Stimulated activated CD8-positive, alpha-beta memory T cell treated with anti-CD3 and anti-CD28 coated beads, Interleukin-15, amount 100 ng/mL, for 1 hour (primary cell): ENCODE measurements around the gene BICC1.

ENCODE experiments used
- DNase-seq: peaks from one replicate; pipeline ENCODE4 v3.0.0-alpha.2; 2020; ENCODE audit warnings: low read depth

The BICC1 gene

DNA sequence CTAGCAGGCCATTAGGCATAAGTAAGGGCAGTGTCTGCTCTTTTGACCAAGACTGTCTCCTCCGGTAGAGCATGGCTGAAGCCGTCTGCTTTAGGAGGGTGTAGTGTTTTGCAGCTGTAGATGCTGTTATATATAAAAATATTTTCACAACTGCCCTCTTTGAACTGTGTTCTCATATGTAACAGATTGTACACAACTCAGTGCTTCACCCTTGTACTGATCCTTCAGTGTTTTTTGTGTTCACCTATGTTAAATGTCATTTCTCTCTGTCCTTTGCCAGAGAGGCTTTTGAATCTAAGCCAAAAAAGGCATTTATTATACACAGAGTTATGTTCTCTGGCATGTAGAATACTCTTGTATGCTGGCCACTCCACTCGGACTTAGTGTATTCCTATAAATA is 135.5 kb downstream of the BICC1 start:
- no peak for DNase-seq

- no peak for DNase-seq
Measured at GRCh38 chr10:58651040-58651439, 138.4 kb downstream of the BICC1 start.

DNA sequence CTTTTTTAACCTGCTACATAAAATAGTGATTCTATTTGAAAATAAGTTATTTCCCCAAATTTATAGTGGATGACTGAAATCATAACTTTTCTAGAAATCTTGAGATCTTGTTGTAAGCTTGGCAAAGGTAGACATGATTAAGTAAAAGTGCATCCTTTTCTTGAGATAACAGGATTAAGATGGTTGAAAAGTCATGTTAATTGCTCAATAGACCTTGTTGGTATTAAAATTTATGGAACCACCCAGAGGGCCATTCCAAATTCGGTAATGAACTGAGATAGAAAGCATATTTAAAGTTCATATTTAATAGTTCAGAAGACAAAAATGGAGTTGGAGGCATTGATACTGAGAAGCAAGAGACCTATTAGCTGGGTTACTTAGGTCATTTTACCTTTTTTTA is 139.1 kb downstream of the BICC1 start:
- no peak for DNase-seq

GRCh38 chr10:58653139-58653538 is 140.5 kb downstream of the BICC1 start:
- DNase-seq = no peak

DNA sequence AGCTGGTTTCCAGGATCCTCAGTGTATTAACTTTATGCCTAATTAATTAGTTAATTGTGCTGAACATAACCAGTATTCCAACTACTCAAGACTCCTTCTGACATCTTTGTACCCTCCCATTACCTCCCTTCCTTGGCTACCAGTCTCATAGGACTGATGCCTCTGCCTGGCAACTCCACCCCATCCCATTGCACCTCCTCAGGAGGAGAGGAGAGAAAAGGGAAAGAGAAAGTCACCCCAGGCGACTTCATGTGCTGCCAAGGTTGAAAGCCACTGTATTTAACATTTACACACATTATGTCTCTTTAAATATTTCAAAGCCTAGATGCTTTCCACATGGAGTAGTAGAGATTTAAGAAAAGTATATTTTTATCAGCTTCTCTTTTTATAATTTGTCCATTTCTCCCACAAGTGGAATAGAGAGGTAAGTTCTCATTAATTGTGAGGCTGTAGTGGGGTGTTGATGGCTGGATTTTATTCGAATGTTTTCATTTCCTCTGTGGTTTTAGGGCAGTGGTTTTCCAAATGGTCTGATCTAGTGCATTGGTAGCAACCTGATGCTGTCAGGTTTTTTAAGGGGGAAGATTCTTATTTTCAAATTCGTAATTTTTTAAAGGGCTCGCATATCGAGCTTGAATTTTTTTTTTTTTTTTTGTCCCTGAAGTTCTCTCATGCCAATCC is 148.0 kb downstream of the BICC1 start:
- DNase-seq = no peak

GRCh38 chr10:58661336-58661735 is 148.7 kb downstream of the BICC1 start:
- no peak for DNase-seq

- no peak for DNase-seq
Measured at GRCh38 chr10:58661902-58662301, 149.2 kb downstream of the BICC1 start.

GRCh38 chr10:58662314-58662713 is 149.6 kb downstream of the BICC1 start:
- no peak for DNase-seq

- no peak for DNase-seq
Measured at GRCh38 chr10:58665361-58665760, 152.7 kb downstream of the BICC1 start.

DNA sequence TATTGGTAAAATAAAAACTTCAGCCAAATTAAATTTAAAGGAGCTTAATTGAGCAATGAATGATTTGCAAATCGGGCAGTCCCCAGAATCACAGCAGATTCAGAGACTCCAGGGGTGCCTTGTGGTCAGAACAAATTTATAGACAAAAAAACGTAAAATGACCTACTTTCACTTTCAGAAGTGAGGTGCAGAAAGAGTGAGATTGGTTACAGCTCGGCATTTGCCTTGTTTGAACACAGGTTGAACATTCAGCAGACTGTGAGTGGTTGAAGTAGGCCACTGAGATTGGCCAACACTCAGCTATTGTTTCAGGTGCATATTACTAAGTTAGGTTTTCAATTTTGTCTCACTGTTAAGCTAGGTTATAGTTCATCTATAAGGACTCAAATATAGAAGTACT is 153.4 kb downstream of the BICC1 start:
- no peak for DNase-seq

DNA sequence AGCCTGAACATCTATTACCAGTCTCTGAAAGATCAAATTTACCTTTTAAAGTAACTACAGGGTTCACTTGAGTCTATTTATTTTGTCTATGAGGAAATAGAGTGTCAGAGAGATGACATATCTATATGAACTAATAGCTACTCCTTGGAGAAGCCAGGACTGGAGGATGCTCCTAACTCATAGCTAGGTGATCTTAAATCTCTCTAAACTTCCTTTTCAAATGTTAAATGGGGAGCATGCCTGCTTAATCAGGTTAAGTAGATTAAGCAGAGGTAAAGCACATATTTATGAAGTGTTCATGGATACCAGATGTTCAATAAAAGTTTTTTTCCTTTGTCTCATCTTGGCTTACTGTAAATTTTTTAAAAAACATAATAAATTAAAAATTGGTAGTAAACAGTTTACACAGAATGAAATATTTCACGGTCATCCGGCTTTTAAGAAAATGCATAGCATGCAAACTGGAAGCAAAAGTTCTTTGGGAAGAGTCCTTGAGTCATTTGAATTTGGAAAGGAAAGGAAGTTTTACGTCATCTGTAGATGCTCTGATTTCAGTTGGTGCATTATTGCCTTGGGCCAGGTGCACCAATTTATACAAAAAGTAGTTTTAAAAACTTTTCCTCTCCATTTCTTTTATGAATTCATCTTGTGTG is 155.1 kb downstream of the BICC1 start:
- DNase-seq = no peak

GRCh38 chr10:58672845-58673244 is 160.2 kb downstream of the BICC1 start:
- DNase-seq = no peak

GRCh38 chr10:58674251-58674650 is 161.6 kb downstream of the BICC1 start:
- no peak for DNase-seq

DNA sequence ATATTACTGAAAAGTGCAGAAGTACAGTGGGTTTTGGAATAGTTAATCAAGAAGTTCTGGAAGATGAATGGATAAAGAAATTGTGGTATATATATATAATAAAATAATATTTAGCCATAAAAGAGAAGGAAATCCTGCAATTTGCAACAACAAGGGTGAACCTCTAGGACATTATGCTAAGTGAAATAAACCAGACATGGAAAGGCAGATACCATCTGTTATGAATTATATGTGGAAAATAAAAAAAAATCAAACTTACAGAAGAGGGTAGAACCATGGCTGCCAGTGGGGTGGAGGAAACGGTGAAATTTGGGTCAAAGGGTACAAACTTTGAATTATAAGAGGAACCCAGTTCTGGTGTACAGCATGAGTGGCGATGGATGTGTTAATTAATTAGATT is 162.6 kb downstream of the BICC1 start:
- no peak for DNase-seq

DNA sequence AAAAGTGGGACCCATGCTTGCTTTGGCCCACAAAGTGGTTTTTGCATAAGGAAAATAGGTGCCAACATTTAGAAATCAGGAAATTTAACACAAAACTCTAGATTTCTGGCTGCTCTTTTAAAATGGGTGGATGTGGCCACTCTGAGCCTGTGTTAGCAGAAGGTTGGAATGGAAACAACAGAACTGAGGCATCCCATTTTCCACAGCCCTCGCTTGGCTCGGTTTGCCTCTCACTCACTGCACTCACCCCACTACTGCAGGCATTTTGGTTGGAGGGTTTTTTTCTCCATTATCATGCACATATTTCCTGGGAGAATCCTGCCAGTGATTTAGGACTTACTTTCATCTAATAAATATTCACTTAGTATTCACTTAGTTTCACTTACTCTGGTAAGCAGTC is 178.9 kb downstream of the BICC1 start:
- no peak for DNase-seq

GRCh38 chr10:58693919-58694318 is 181.2 kb downstream of the BICC1 start:
- DNase-seq = no peak

DNA sequence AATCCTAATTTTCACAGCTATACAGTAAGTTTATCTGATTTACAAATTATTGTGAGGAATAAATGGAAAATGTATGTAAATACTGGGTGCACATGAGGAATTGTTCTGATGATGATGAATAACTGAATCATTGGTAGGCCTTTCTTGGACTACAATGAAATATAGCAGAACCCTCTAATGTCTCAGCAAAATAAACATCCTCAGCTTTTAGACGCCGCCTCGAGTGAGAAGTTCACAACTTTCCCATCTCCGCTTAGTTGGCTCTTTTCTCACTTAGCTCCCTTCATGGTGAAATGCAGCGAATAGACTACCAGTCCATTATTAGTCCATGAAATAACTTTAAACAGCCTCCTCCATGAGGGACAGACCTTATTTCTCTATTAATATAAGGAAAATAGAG is 182.3 kb downstream of the BICC1 start:
- no peak for DNase-seq

GRCh38 chr10:58696736-58697135 is 184.1 kb downstream of the BICC1 start:
- no peak for DNase-seq

DNA sequence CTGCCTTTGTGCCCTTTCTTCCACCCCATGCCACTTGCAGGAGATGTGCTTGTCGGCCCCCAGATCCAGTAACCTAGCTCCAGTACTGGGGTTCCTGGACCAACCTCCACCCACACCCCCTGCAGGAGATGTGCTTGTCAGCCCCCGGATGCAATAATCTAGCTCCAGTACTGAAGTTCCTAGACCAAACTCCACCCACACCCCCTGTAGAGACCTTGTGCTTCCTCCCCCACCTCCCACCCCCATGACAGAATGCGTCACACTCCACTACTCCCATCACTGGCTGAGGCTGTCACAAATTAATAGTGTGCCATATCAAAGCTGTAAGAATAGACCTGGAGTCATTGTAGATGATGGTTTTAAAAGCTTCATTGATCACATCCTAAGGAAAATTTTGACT is 185.0 kb downstream of the BICC1 start:
- DNase-seq = no peak

DNA sequence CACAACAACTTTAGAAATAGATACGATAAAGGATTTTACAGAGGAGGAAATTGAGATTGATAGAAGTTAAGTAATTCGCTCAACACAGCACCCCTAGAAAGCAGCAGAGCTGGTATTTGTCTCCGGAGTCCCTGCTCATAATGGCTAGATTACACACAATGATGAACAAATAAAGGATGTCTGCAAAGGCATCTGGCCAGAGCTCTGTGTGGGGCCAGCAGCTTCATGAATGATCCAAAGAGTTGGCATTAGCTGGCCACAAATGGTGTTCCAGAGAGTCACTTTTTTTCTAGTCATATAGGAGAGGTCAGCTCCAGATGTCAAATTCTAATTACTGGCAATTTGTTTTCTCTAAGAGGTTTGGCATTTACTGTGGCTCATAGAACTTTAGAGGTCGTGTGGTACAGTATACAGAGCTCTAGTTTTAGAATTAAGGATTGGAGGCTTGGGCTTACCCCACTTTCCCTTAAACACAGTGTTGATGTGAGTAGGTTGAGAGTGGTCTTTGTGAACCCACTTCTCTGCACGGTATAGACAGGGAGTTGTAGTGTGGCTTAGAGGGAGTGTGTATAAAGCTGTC is 186.2 kb downstream of the BICC1 start:
- DNase-seq = no peak

DNA sequence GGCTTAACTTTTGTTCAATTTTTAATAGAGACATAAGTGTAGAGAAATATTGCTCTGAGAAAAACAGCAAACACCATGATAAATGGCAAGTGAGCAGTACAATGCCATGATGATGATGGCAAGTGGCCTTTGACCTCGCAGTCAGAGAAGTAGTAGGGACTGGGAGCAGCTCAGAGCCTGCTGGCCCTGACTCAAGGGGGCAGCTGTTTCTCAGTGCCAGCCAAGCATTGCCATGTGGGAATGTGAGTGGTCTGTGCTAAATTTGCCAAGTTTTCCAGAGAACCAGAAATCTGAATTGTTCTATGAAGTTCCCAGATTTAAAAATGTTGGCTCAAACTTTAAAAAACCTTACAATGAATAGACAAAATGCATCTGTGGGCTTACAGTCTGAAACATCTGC is 187.9 kb downstream of the BICC1 start:
- DNase-seq = no peak

GRCh38 chr10:58701405-58702135 is 188.9 kb downstream of the BICC1 start:
- DNase-seq = no peak

GRCh38 chr10:58704226-58704625 is 191.6 kb downstream of the BICC1 start:
- DNase-seq = no peak
